Right hindlimb (tissue), 1 donor: ENCODE measurements around the gene IGSF3.
"Not testable (repeated sequence)": the region's sequence is repeated elsewhere in the genome, so short reads cannot be mapped to it uniquely, and the experiment has no call there.

Experiments used
- DNase-seq: peaks from one replicate; pipeline ENCODE4 v3.0.0-alpha.2; 2018

IGSF3 gene

GRCh38 chr1:116595065-116595840 is 72.3 kb downstream of the IGSF3 start:
- not testable (repeated sequence) for DNase-seq

GRCh38 chr1:116593977-116594376 is 73.6 kb downstream of the IGSF3 start:
- DNase-seq, result not testable (repeated sequence)

- DNase-seq, result not testable (repeated sequence)
These were observed 74.1 kb downstream of the IGSF3 start for GRCh38 chr1:116593401-116593800.

GRCh38 chr1:116591951-116592605 is 75.5 kb downstream of the IGSF3 start:
- DNase-seq, result peak; percentile 56

- DNase-seq, result not testable (repeated sequence)
These were observed 76.3 kb downstream of the IGSF3 start for GRCh38 chr1:116591006-116591950.

- DNase-seq, result not testable (repeated sequence)
These were observed 77.1 kb downstream of the IGSF3 start for GRCh38 chr1:116590359-116591005.

GRCh38 chr1:116589101-116589735 is 78.3 kb downstream of the IGSF3 start:
- not testable (repeated sequence) for DNase-seq

- DNase-seq, result no peak
These were observed 79.9 kb downstream of the IGSF3 start for GRCh38 chr1:116587501-116588227.

GRCh38 chr1:116586741-116587143 is 80.8 kb downstream of the IGSF3 start:
- no peak for DNase-seq

GRCh38 chr1:116585886-116586285 is 81.6 kb downstream of the IGSF3 start:
- no peak for DNase-seq

GRCh38 chr1:116581323-116581885 is 86.1 kb downstream of the IGSF3 start:
- no peak for DNase-seq

- no peak for DNase-seq
These were observed 86.8 kb downstream of the IGSF3 start for GRCh38 chr1:116580446-116581322.

- no peak for DNase-seq
These were observed 88.2 kb downstream of the IGSF3 start for GRCh38 chr1:116579259-116579875.

- DNase-seq, result no peak
These were observed 89.0 kb downstream of the IGSF3 start for GRCh38 chr1:116578581-116578980.

- no peak for DNase-seq
These were observed 89.7 kb downstream of the IGSF3 start for GRCh38 chr1:116577759-116578314.

- DNase-seq, result peak; percentile 79
These were observed 92.8 kb downstream of the IGSF3 start for GRCh38 chr1:116574581-116575291.

GRCh38 chr1:116573431-116574095 is 94.0 kb downstream of the IGSF3 start:
- DNase-seq, result no peak
